ENCODE data around the gene NAALADL1.
A peak's percentile ranks its signal among the peaks of the same experiment; 100 is the strongest.
"Not testable (repeated sequence)": the region's sequence is repeated elsewhere in the genome, so short reads cannot be mapped to it uniquely, and the experiment has no call there.

NAALADL1 gene

GRCh38 chr11:65021509-65021908, 36.8 kb downstream of the NAALADL1 start:
- Histone ChIP-seq H3K9me3 (ENCODE audit: control insufficient read depth, insufficient read depth, low read length) (no peaks in the 10 kb centered on the region), H3K27me3 (ENCODE audit: control insufficient read depth, insufficient read depth, low read length) (no peaks in the 10 kb centered on the region), H3K9ac (ENCODE audit: low read depth, low read length) (no peak overlapping the region), H3K4me3 (ENCODE audit: low read depth, low read length) (no peak overlapping the region), H3K4me1 (ENCODE audit: control insufficient read depth, insufficient read depth, low read length) (no peaks in the 10 kb centered on the region), H3K36me3 (ENCODE audit: control insufficient read depth, insufficient read depth, low read length) (peaks cover 10% of the 10 kb centered on the region)

- no peak overlapping the region for H3K9ac ChIP-seq (ENCODE audit: low read depth, low read length)
- H3K27me3 ChIP-seq (ENCODE audit: control insufficient read depth, insufficient read depth, low read length) = no peaks in the 10 kb centered on the region
- H3K9me3 ChIP-seq (ENCODE audit: control insufficient read depth, insufficient read depth, low read length) = no peaks in the 10 kb centered on the region
- no peak overlapping the region for H3K4me3 ChIP-seq (ENCODE audit: low read depth, low read length)
- H3K36me3 ChIP-seq (ENCODE audit: control insufficient read depth, insufficient read depth, low read length) = peaks cover 10% of the 10 kb centered on the region
- H3K4me1 ChIP-seq (ENCODE audit: control insufficient read depth, insufficient read depth, low read length) = no peaks in the 10 kb centered on the region
Measured at GRCh38 chr11:65021003-65021402, 37.4 kb downstream of the NAALADL1 start.

- Histone ChIP-seq H3K9ac (ENCODE audit: low read depth, low read length) (no peak overlapping the region), H3K36me3 (ENCODE audit: control insufficient read depth, insufficient read depth, low read length) (peaks cover 10% of the 10 kb centered on the region), H3K9me3 (ENCODE audit: control insufficient read depth, insufficient read depth, low read length) (no peaks in the 10 kb centered on the region), H3K4me1 (ENCODE audit: control insufficient read depth, insufficient read depth, low read length) (no peaks in the 10 kb centered on the region), H3K27me3 (ENCODE audit: control insufficient read depth, insufficient read depth, low read length) (no peaks in the 10 kb centered on the region), H3K4me3 (ENCODE audit: low read depth, low read length) (no peak overlapping the region)
Measured at GRCh38 chr11:65019824-65020223, 38.5 kb downstream of the NAALADL1 start.

GRCh38 chr11:65017937-65018336, 40.4 kb downstream of the NAALADL1 start:
- H3K36me3 ChIP-seq (ENCODE audit: control insufficient read depth, insufficient read depth, low read length) = peaks cover 10% of the 10 kb centered on the region
- no peak overlapping the region for H3K4me3 ChIP-seq (ENCODE audit: low read depth, low read length)
- H3K9ac ChIP-seq (ENCODE audit: low read depth, low read length) = no peak overlapping the region
- H3K27me3 ChIP-seq (ENCODE audit: control insufficient read depth, insufficient read depth, low read length) = no peaks in the 10 kb centered on the region
- H3K4me1 ChIP-seq (ENCODE audit: control insufficient read depth, insufficient read depth, low read length) = peaks cover 3% of the 10 kb centered on the region
- H3K9me3 ChIP-seq (ENCODE audit: control insufficient read depth, insufficient read depth, low read length) = no peaks in the 10 kb centered on the region

GRCh38 chr11:65016705-65017104, 41.6 kb downstream of the NAALADL1 start:
- no peak overlapping the region for H3K9ac ChIP-seq (ENCODE audit: low read depth, low read length)
- H3K27me3 ChIP-seq (ENCODE audit: control insufficient read depth, insufficient read depth, low read length) = no peaks in the 10 kb centered on the region
- peaks cover 10% of the 10 kb centered on the region for H3K36me3 ChIP-seq (ENCODE audit: control insufficient read depth, insufficient read depth, low read length)
- peaks cover 3% of the 10 kb centered on the region for H3K4me1 ChIP-seq (ENCODE audit: control insufficient read depth, insufficient read depth, low read length)
- H3K9me3 ChIP-seq (ENCODE audit: control insufficient read depth, insufficient read depth, low read length) = no peaks in the 10 kb centered on the region
- H3K4me3 ChIP-seq (ENCODE audit: low read depth, low read length) = no peak overlapping the region

GRCh38 chr11:65014726-65015227, 43.6 kb downstream of the NAALADL1 start:
- Histone ChIP-seq H3K4me3 (ENCODE audit: low read depth, low read length) (peak overlapping the region; percentile 84), H3K36me3 (ENCODE audit: control insufficient read depth, insufficient read depth, low read length) (peaks cover 8% of the 10 kb centered on the region), H3K27me3 (ENCODE audit: control insufficient read depth, insufficient read depth, low read length) (no peaks in the 10 kb centered on the region), H3K4me1 (ENCODE audit: control insufficient read depth, insufficient read depth, low read length) (peaks cover 3% of the 10 kb centered on the region), H3K9me3 (ENCODE audit: control insufficient read depth, insufficient read depth, low read length) (no peaks in the 10 kb centered on the region), H3K9ac (ENCODE audit: low read depth, low read length) (peak overlapping the region; percentile 60)

DNA sequence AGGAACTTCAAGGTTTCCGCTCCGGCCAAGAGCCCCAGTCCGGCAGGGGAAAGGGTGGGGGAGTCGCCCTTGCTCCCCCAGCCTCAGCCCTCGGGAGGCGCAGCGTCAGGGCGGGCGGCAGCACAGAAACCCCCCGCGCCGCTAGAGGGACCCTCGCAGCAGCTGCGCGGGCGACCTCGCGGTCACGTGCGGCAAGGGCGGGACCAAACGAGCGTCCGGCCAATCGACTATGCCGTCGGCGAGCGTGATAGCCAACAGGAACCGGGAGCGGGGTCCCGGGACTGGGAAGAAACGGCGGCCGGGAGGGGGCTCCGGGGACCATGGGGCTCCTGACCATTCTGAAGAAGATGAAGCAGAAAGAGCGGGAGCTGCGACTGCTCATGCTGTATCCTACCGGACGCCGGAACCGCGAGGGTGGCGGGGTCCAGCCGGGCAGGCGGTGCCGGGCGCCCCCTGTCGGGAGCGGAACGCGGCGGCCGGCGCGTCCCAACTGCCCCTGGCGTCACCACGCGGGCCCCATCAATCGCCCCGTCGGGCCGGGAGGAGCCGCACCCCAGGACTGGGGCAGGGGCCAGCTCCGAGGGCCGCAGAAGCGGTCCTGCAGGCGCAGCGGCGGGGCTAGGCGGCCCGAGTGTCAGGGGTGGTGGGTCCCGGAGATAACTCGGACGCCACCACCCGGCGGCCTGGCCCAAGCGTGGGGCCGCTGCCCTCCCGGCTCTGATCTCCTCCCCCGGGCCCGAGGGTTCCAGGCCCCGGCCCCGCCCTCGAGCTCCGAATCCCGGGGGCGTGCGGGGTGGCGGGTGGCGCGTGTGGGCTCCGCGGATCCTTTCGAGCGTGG, 44.2 kb downstream of the NAALADL1 start, which contains the start of gene ARL2:
TSS of gene ARL2 (plus strand) at position 273 of the 838 bp plus-strand sequence. CDS start at position 321, 48 bp downstream.
- Histone ChIP-seq H3K9ac (ENCODE audit: low read depth, low read length) (peak within 1 kb of the TSS; percentile 92), H3K4me1 (ENCODE audit: control insufficient read depth, insufficient read depth, low read length) (peaks cover 3% of the 10 kb centered on the region), H3K4me3 (ENCODE audit: low read depth, low read length) (peak within 1 kb of the TSS; percentile 84), H3K27me3 (ENCODE audit: control insufficient read depth, insufficient read depth, low read length) (no peaks in the 10 kb centered on the region), H3K9me3 (ENCODE audit: control insufficient read depth, insufficient read depth, low read length) (no peaks in the 10 kb centered on the region), H3K36me3 (ENCODE audit: control insufficient read depth, insufficient read depth, low read length) (peaks cover 5% of the 10 kb centered on the region)

DNA sequence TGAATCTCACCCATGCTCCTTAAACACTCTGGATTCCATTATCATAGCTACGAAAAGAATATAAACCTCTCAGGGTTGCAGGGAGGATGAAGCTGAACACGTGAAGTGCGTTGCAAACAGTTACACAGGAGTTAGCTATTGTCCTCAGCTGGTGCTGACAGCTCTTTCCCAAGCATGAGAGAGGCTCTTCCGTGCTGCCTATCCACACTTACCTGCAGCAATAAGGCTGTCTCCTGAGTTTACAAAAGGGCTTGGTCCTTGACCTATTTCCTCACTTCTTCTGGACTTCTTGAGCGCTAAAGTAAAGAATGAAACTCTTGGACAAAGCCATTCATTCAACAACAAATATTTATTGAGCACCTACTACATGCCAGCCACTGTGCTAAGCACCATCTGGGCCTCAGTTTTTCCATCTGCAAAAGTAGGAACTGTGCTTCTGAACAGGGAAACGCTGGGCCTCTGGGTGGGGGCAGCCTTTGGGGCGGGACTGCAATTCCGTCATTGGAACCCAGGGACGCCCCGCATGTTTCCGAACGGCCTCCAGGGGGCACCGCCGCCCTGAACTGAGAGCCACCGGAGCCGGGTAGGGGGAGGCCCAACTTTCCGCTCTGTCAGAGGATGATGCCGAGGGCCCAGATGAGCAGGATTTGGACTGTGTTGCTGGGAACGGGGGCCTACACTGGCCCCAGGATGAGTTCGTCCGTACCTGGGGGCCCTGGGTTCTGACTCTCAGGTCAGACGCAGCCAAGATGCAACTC, 45.0 kb downstream of the NAALADL1 start:
- peak overlapping the region; percentile 84 for H3K4me3 ChIP-seq (ENCODE audit: low read depth, low read length)
- peaks cover under 1% of the 10 kb centered on the region for H3K36me3 ChIP-seq (ENCODE audit: control insufficient read depth, insufficient read depth, low read length)

DNA sequence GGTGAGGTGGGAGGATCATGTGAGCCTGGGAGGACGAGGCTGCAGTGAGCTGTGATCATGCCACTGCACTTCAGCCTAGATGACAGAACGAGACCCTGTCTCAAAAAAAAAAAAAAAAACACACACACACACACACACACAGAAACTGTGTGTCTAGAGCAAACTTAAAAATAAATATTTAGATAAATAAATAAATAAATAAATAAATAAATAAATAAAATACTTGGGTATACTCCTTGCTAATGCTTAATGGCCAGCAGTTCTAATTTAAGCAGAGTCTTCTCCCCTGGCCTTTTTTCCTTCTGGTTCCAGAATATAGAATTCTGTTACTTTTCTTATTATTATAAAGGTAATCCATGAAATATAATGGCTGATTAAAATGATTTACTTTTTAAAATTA, 49.5 kb downstream of the NAALADL1 start:
- Histone ChIP-seq H3K9ac (ENCODE audit: low read depth, low read length) (no peak overlapping the region), H3K27me3 (ENCODE audit: control insufficient read depth, insufficient read depth, low read length) (no peaks in the 10 kb centered on the region), H3K36me3 (ENCODE audit: control insufficient read depth, insufficient read depth, low read length) (no peaks in the 10 kb centered on the region), H3K4me3 (ENCODE audit: low read depth, low read length) (no peak overlapping the region), H3K4me1 (ENCODE audit: control insufficient read depth, insufficient read depth, low read length) (peaks cover 3% of the 10 kb centered on the region), H3K9me3 (ENCODE audit: control insufficient read depth, insufficient read depth, low read length) (no peaks in the 10 kb centered on the region)

More for the DNA sequence above, 45.0 kb downstream of the NAALADL1 start:
- Histone ChIP-seq H3K9ac (ENCODE audit: low read depth, low read length) (peak overlapping the region; percentile 92), H3K4me1 (ENCODE audit: control insufficient read depth, insufficient read depth, low read length) (peaks cover 3% of the 10 kb centered on the region), H3K27me3 (ENCODE audit: control insufficient read depth, insufficient read depth, low read length) (no peaks in the 10 kb centered on the region), H3K9me3 (ENCODE audit: control insufficient read depth, insufficient read depth, low read length) (no peaks in the 10 kb centered on the region)

DNA sequence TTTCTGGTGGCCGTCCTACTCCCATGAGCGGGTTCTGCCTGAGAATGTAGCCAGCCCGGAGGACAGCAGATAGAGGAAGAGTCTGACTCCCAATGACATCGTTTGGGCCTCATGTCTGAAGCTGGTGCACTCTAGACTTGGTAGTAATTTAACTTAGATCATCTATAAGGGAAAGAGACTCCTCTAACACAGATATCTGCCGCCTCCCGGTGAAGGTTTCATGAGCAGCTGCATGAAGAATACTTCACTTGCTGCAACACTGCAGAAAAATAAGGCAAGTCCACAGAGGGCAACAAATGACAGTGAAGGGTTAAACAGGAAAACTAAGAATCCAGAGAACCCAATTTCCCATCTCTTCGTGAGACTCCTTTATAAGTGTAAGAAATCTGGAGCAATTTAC, 50.3 kb downstream of the NAALADL1 start:
- H3K9ac ChIP-seq (ENCODE audit: low read depth, low read length) = no peak overlapping the region
- no peaks in the 10 kb centered on the region for H3K27me3 ChIP-seq (ENCODE audit: control insufficient read depth, insufficient read depth, low read length)
- H3K36me3 ChIP-seq (ENCODE audit: control insufficient read depth, insufficient read depth, low read length) = no peaks in the 10 kb centered on the region
- no peaks in the 10 kb centered on the region for H3K4me1 ChIP-seq (ENCODE audit: control insufficient read depth, insufficient read depth, low read length)
- no peak overlapping the region for H3K4me3 ChIP-seq (ENCODE audit: low read depth, low read length)
- no peaks in the 10 kb centered on the region for H3K9me3 ChIP-seq (ENCODE audit: control insufficient read depth, insufficient read depth, low read length)

GRCh38 chr11:65003968-65004367, 54.4 kb downstream of the NAALADL1 start:
- not testable (repeated sequence) for H3K36me3 ChIP-seq (ENCODE audit: control insufficient read depth, insufficient read depth, low read length); H3K4me3 ChIP-seq (ENCODE audit: low read depth, low read length); H3K9ac ChIP-seq (ENCODE audit: low read depth, low read length); H3K27me3 ChIP-seq (ENCODE audit: control insufficient read depth, insufficient read depth, low read length); H3K4me1 ChIP-seq (ENCODE audit: control insufficient read depth, insufficient read depth, low read length); H3K9me3 ChIP-seq (ENCODE audit: control insufficient read depth, insufficient read depth, low read length)
